GM12874 (cell line): Measurements from ENCODE around the gene PCDHGC4.

Experiments used
- TF ChIP-seq, protein P1 (sequence below): IDR thresholded peaks from 2 replicates; pipeline ENCODE4 v1.5.1; 2011; ENCODE audit warnings: low read depth, mild to moderate bottlenecking, control low read depth, low read length, moderate library complexity; ENCODE audit not compliant: insufficient read depth

PCDHGC4 gene

DNA sequence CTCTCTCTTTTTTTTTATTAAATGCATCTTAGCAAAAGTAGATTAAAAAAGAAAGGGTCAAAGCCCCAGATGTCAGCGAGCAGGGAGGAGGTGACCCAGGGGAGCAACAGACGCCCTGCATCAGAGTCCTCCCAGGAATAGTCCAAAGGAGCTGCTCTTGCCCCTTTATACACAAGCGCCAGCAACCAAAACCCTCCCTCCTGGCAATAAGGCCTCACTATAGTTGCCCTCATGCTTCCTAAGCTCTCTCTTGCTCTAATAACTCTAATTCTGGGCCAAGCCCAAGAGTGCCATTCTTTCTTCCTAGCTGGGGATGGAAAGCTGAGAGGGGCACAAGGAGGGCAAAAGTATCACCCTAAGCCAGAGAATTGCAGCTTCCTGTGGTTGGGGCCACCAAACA, 30.3 kb downstream of the PCDHGC4 start:
- TF ChIP-seq, protein P1, sequence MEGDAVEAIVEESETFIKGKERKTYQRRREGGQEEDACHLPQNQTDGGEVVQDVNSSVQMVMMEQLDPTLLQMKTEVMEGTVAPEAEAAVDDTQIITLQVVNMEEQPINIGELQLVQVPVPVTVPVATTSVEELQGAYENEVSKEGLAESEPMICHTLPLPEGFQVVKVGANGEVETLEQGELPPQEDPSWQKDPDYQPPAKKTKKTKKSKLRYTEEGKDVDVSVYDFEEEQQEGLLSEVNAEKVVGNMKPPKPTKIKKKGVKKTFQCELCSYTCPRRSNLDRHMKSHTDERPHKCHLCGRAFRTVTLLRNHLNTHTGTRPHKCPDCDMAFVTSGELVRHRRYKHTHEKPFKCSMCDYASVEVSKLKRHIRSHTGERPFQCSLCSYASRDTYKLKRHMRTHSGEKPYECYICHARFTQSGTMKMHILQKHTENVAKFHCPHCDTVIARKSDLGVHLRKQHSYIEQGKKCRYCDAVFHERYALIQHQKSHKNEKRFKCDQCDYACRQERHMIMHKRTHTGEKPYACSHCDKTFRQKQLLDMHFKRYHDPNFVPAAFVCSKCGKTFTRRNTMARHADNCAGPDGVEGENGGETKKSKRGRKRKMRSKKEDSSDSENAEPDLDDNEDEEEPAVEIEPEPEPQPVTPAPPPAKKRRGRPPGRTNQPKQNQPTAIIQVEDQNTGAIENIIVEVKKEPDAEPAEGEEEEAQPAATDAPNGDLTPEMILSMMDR = no peak

DNA sequence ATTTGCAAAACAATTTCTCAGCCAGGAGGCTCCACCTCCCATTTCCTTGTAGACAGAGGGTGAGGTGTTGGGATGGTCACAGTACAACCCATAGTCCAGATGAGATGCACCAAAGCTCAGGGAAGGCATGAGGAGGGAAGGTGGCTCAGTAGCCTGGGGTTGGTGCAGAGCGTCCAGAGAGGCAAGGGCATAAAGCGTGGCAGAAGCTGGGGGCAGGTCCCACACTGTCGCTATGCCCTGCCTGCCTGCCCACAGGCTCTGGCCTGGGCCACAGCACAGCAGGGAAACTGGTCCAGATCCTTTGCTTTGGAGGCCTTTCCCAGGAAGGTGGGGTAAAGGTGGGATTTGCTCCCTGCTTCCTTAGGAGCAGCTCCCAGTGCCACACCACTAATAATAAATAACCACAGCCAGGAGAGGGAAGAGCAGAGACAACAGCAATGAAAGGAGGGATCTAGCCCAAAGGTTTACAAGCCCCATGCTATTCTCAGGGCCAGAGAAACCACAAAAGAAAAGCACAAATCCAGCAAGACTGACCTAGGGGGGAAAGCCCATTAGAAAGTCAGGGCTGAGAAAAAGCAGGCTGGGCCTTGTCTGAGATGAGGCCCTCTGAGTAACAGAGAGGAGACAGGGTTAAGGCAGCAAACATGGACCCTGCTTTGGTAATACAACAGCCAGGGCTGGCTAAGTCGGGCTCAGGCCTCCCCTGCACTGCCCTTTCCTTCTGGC, 31.3 kb downstream of the PCDHGC4 start:
- TF ChIP-seq, protein P1 = no peak

DNA sequence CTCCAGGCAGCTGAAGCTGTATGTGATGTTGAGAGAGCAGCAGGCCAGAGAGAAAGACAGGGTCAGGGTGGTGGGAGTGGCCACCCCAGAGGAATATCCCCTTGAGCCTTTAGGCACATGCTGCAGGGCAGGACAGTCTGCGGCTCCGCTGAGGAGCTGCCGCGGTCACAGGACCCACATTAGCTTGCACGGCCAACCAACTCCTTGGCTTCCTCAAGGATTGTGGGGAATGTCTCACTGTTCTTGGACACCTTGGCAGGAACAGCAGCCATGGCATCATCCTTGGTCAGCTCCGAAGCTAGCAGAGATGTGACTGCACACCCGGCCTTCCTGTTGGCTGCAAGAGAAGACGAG, 31.8 kb downstream of the PCDHGC4 start:
- TF ChIP-seq, protein P1 = no peak

DNA sequence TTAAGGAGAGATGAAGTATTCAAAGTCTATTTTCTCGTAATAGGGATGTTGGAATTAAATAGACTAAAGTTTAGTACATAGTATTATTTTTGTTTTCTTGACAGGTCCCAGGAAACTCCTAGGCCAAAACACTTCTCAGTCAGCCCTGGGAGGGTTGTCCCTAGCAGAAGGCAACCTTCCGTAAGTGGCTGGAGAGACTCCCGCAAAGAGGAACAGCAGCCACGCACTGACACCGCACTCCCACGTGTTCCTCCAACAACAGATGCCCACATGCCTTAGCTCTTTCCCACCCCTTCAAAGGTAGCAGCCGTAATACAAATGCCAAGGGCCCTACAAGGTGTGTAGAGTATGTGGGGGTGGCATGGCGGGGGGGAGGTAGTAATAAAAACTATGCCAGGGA, 32.5 kb downstream of the PCDHGC4 start:
- TF ChIP-seq, protein P1 = no peak

DNA sequence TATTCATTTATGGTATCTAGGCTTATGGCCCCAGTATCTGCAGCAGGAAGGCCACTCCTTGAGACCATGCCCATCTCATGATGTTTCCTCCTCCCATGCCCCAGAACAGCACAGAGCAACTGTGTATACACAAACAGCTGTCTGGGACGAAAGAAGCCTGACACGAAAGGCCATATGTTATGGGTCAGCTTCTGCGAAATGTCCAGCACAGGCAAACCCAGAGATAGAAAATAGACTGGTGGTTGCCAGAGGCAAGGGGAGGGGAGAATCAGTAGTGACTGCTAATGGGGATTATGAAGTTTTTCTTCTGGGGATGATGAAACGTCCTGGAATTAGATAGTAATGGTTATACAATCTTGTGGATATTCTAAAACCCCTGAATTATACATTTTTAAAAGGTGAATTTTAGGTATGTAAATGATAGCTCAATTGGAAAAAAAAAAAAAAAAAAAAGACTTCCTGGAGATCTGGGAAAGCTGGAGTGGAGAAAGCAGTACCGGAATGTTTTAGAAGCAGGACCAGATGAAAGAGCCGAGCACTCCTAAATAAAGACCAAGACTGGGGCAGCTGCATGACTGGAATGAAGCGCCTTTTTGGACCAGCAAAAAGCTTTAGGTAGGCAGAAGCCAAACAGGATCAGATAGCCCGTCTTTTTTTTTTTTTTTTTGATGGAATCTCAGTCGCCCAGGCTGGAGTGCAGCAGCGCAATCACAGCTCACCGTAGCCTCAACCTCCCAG, 33.2 kb downstream of the PCDHGC4 start:
- TF ChIP-seq, protein P1 = no peak

DNA sequence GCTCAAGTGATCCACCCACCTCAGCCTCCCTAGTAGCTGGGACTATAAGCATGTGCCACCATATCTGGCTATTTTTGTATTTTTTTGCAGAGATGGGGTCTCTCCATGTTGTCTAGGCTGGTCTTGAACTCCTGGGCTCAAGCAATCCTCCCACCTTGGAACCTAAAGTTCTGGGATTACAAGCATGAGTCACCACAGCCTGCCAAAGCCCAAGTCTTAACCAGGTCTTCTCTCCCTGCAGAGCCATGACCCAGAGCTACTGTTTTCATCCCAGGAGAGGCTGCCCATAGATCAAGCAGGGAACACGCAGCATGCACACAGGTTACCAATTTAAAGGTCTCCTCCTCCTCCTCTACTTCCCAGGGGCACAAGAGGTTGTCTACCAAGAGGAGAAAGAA, 33.8 kb downstream of the PCDHGC4 start:
- TF ChIP-seq, protein P1 = no peak

DNA sequence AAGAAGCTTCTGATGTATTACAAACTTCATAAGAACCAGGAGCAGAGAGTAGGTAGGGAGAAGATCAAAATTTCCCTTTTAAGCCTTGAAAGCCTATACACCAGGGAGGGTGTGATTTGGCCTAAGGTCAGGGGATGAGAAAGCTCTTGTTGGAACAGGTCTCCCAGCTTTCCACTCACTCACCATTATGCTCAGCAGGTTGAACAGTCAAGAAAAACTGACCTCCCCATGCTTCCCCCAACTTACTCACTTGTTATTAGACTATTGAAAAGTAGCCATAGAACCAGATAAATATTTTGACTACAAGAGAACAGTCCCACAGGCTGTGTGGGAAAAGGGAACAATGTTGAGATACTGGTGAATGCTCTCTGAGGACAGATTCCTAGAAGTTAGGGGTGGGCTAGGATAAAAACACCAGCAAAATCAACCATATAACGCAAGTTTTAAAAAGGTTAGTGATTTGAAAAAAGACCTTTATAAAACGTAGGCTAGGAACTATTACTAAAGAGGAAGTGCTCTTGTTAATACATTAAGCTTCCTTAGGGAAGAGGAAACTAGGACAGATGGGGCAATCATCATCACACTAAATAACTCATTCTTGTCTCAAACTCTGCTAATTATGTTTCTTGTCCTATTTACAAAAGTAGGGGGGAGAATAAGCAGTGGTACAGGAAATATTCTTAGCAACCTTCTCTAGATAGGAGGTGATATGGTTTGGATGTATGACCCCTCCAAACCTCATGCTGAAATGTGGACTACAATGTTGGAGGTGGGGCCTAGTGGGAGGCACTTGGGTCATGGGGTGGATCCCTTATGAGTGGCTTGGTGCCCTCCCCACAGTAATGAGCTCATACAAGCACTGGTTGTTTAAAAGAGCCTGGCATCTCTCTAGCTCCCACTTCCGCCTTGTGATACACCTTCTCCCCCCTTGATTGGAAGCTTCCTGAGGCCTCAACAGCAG, 35.1 kb downstream of the PCDHGC4 start:
- TF ChIP-seq, protein P1 = no peak
